CD14-positive monocyte (primary cell): ENCODE measurements around the gene F13A1. TPM values are rescaled to one million over a fixed set of nuclear protein-coding genes. Genes with fewer than 3 reads are reported as not detected.

Experiments used
- DNase-seq, 3 donors: peaks; one replicate each; pipeline ENCODE4 v3.0.0-alpha.2; 2011 to 2022
- H2AFZ ChIP-seq: 2 replicates; pipeline ENCODE4 v1.6.0; 2012; ENCODE audit warnings: mild to moderate bottlenecking, low read depth, low read length, inconsistent platforms; ENCODE audit not compliant: insufficient read depth, poor library complexity, severe bottlenecking
- H3K27ac ChIP-seq, 2 donors: 1 replicate in 1 of 2; 2 replicates in 1 of 2; pipeline ENCODE4 v1.5.1; 2012 to 2013; ENCODE audit warnings: low read length in 2 of 2, control low read depth in 1 of 2, inconsistent platforms in 1 of 2, low read depth in 1 of 2, mild to moderate bottlenecking in 1 of 2
- H3K27me3 ChIP-seq, 2 donors: one replicate each; pipeline versions ENCODE4 v1.6.0 to v1.6.1; 2011 to 2013; ENCODE audit warnings: low read length in 2 of 2; ENCODE audit not compliant: control insufficient read depth in 2 of 2, insufficient read depth in 2 of 2
- H3K36me3 ChIP-seq, 2 donors: replicated peaks in 1 of 2; 1 replicate in 1 of 2; 2 replicates in 1 of 2; pipeline versions ENCODE4 v1.5.1 to v1.6.1; 2012 to 2013; ENCODE audit warnings: low read length in 2 of 2, control low read depth in 1 of 2, inconsistent platforms in 1 of 2, mild to moderate bottlenecking in 1 of 2; ENCODE audit not compliant: insufficient read depth in 2 of 2, control insufficient read depth in 1 of 2
- H3K4me1 ChIP-seq, 2 donors: 1 replicate in 1 of 2; 2 replicates in 1 of 2; pipeline versions ENCODE4 v1.5.1 to v1.6.1; 2012 to 2013; ENCODE audit warnings: low read length in 2 of 2, control low read depth in 1 of 2, inconsistent platforms in 1 of 2, mild to moderate bottlenecking in 1 of 2, moderate library complexity in 1 of 2; ENCODE audit not compliant: insufficient read depth in 2 of 2, control insufficient read depth in 1 of 2
- H3K4me2 ChIP-seq: replicated peaks from 2 replicates; pipeline ENCODE3; 2012; ENCODE audit warnings: low read length, moderate library complexity, mild to moderate bottlenecking; ENCODE audit not compliant: poor library complexity, severe bottlenecking; ENCODE audit errors: extremely low read depth
- H3K4me3 ChIP-seq, 3 experiments: fragments of 200-600 bp in 1 of 3; sonication (generic) in 1 of 3; replicated peaks in 1 of 3; 1 replicate in 2 of 3; 2 replicates in 1 of 3; pipeline ENCODE4 v1.5.1; 2011 to 2013; ENCODE audit warnings: low read length in 3 of 3, mild to moderate bottlenecking in 3 of 3, control low read depth in 2 of 3, low read depth in 2 of 3, inconsistent platforms in 1 of 3, moderate library complexity in 1 of 3
- H3K79me2 ChIP-seq: 2 replicates; pipeline ENCODE4 v1.6.0; 2012; ENCODE audit warnings: mild to moderate bottlenecking, control low read depth, inconsistent platforms, low read length, moderate library complexity; ENCODE audit not compliant: insufficient read depth
- H3K9ac ChIP-seq: 2 replicates; pipeline ENCODE4 v1.6.0; 2017; ENCODE audit warnings: low read length, mild to moderate bottlenecking; ENCODE audit not compliant: insufficient read depth, poor library complexity, severe bottlenecking
- H3K9me3 ChIP-seq, 2 donors: replicated peaks in 1 of 2; 1 replicate in 1 of 2; 2 replicates in 1 of 2; pipeline versions ENCODE4 v1.5.1 to v1.6.1; 2012 to 2013; ENCODE audit warnings: low read length in 2 of 2, control low read depth in 1 of 2; ENCODE audit not compliant: control insufficient read depth in 1 of 2, insufficient read depth in 1 of 2
- H4K20me1 ChIP-seq: 2 replicates; pipeline ENCODE4 v1.6.0; 2012; ENCODE audit warnings: mild to moderate bottlenecking, low read length, control low read depth, moderate library complexity; ENCODE audit not compliant: insufficient read depth
- H3K27ac Mint-ChIP-seq, 7 donors: one replicate each; pipeline ENCODE4 v1.8.0; 2020; ENCODE audit warnings: mild to moderate bottlenecking in 7 of 7, mixed read lengths in 7 of 7, moderate library complexity in 6 of 7, inconsistent platforms in 2 of 7
- H3K27me3 Mint-ChIP-seq, 3 donors: one replicate each; pipeline ENCODE4 v1.8.0; 2021 to 2022; ENCODE audit warnings: low read depth in 3 of 3, mild to moderate bottlenecking in 3 of 3, mixed read lengths in 3 of 3, moderate library complexity in 3 of 3, inconsistent platforms in 1 of 3
- H3K36me3 Mint-ChIP-seq, 2 donors: one replicate each; pipeline ENCODE4 v1.8.0; 2020; ENCODE audit warnings: mixed read lengths in 2 of 2, inconsistent platforms in 1 of 2, mild to moderate bottlenecking in 1 of 2
- H3K4me1 Mint-ChIP-seq: one replicate; pipeline ENCODE4 v1.8.0; 2020; ENCODE audit warnings: mild to moderate bottlenecking, mixed read lengths
- H3K4me3 Mint-ChIP-seq, 2 donors: one replicate each; pipeline ENCODE4 v1.8.0; 2020; ENCODE audit warnings: mild to moderate bottlenecking in 2 of 2, mixed read lengths in 2 of 2, moderate library complexity in 1 of 2
- H3K9me3 Mint-ChIP-seq, 7 donors: one replicate each; pipeline ENCODE4 v1.8.0; 2020 to 2022; ENCODE audit warnings: mixed read lengths in 7 of 7, mild to moderate bottlenecking in 6 of 7, moderate library complexity in 6 of 7, inconsistent platforms in 2 of 7
- CTCF ChIP-seq: fragments of 200-600 bp; IDR thresholded peaks from one replicate; pipeline ENCODE4 v1.8.0; 2022; ENCODE audit warnings: antibody characterized with exemption, mild to moderate bottlenecking
- WGBS: methylation state at CpG from one replicate; pipeline ENCODE4 v1.1.5; 2013; ENCODE audit warnings: missing lambda C conversion rate; ENCODE audit not compliant: insufficient coverage; 5-methylcytosine and 5-hydroxymethylcytosine counted together
- intact Hi-C, 2 donors: fragments of 100-400 bp; cut with micrococcal nuclease; formaldehyde crosslinking; loops; one replicate each; pipeline versions ENCODE4 v1.15.0 to v1.15.1; 2023
- polyA plus RNA-seq, 3 donors: library from polyadenylated mRNA; depleted of rRNA in 1 of 3; unstranded in 2 of 3; stranded (reverse) in 1 of 3; fragments of 300-500 nt in 2 of 3; fragments of >200 nt in 1 of 3; fragmentation: Illumina TruSeq in 2 of 3; gene quantifications; 1 replicate in 2 of 3; 2 replicates in 1 of 3; pipeline ENCODE4 v1.2.3, GENCODE V29; 2012 to 2021

The F13A1 gene
- polyA plus RNA-seq, 3 donors: 49.0 to 136 (median 105) TPM

GRCh38 chr6:6248651-6249050 is 71.8 kb downstream of the F13A1 start:
- H3K4me3 ChIP-seq: no peak overlapping the region
- H3K9ac ChIP-seq: no peak overlapping the region
- H3K4me2 ChIP-seq: no peak overlapping the region
- H3K27me3 ChIP-seq: no peaks in the 10 kb centered on the region
- no peak overlapping the region for H3K4me3 Mint-ChIP-seq
- TF ChIP-seq CTCF: no peak
- WGBS: no CpG with 5 or more reads among the region's 2 CpGs
- H3K79me2 ChIP-seq: no peaks in the 10 kb centered on the region
- H3K27ac Mint-ChIP-seq: no peak overlapping the region
- peaks cover 6% of the 10 kb centered on the region for H3K4me1 Mint-ChIP-seq
- intact Hi-C loops: no loop called here
- DNase-seq: no peak
- no peaks in the 10 kb centered on the region for H3K9me3 Mint-ChIP-seq
- H3K27me3 Mint-ChIP-seq: peaks cover 0 to 2% (median 0%) of the 10 kb centered on the region in 3 donors
- peaks cover 16 to 37% of the 10 kb centered on the region in 2 donors for H3K36me3 ChIP-seq
- H3K9me3 ChIP-seq: no peaks in the 10 kb centered on the region
- peaks cover 27 to 75% of the 10 kb centered on the region in 2 donors for H3K36me3 Mint-ChIP-seq
- no peak overlapping the region for H3K27ac ChIP-seq
- H3K4me1 ChIP-seq: no peaks in the 10 kb centered on the region
- no peak overlapping the region for H2AFZ ChIP-seq
- H4K20me1 ChIP-seq: no peaks in the 10 kb centered on the region

- Histone ChIP-seq H3K79me2 (no peaks in the 10 kb centered on the region), H3K4me1 (no peaks in the 10 kb centered on the region), H3K4me2 (no peak overlapping the region), H3K27ac (no peak overlapping the region), H2AFZ (no peak overlapping the region), H3K9ac (no peak overlapping the region), H3K36me3 (peaks cover 16 to 48% of the 10 kb centered on the region in 2 donors), H3K4me3 (no peak overlapping the region), H4K20me1 (no peaks in the 10 kb centered on the region), H3K9me3 (no peaks in the 10 kb centered on the region), H3K27me3 (no peaks in the 10 kb centered on the region)
- no CpG with 5 or more reads among the region's 2 CpGs for WGBS
- no peak for TF ChIP-seq CTCF
- Mint-ChIP-seq H3K4me1 (peaks cover 6% of the 10 kb centered on the region), H3K9me3 (peaks cover 0 to 4% (median 0%) of the 10 kb centered on the region in 7 donors), H3K36me3 (peaks cover 31 to 80% of the 10 kb centered on the region in 2 donors), H3K27me3 (peaks cover 0 to 2% (median 0%) of the 10 kb centered on the region in 3 donors), H3K4me3 (no peak overlapping the region), H3K27ac (no peak overlapping the region)
- intact Hi-C loops: no loop called here
- DNase-seq: no peak
These were observed 73.9 kb downstream of the F13A1 start for GRCh38 chr6:6246544-6246943.
